GM12891 (cell line): ENCODE data around the gene COL19A1.

Experiments used
- PAX5 ChIP-seq: IDR thresholded peaks from 2 replicates; pipeline ENCODE4 v1.6.1; 2011; ENCODE audit warnings: low read length, moderate library complexity, mild to moderate bottlenecking; ENCODE audit not compliant: insufficient read depth, severe bottlenecking
- POLR2A ChIP-seq: IDR thresholded peaks from 2 replicates; pipeline ENCODE4 v1.6.1; 2011; ENCODE audit warnings: low read depth, low read length, control low read depth
- POLR2AphosphoS5 ChIP-seq: IDR thresholded peaks from 2 replicates; pipeline ENCODE4 v1.6.1; 2011; ENCODE audit warnings: low read depth, low read length, control low read depth
- POU2F2 ChIP-seq: IDR thresholded peaks from 2 replicates; pipeline ENCODE4 v1.6.1; 2011; ENCODE audit warnings: low read depth, mild to moderate bottlenecking, control low read depth, low read length, moderate library complexity
- SPI1 ChIP-seq: IDR thresholded peaks from 2 replicates; pipeline ENCODE4 v1.6.1; 2011; ENCODE audit warnings: low read depth, low read length, control low read depth
- TAF1 ChIP-seq: IDR thresholded peaks from 2 replicates; pipeline ENCODE4 v1.6.1; 2011; ENCODE audit warnings: low read depth, low read length, control low read depth

DNA sequence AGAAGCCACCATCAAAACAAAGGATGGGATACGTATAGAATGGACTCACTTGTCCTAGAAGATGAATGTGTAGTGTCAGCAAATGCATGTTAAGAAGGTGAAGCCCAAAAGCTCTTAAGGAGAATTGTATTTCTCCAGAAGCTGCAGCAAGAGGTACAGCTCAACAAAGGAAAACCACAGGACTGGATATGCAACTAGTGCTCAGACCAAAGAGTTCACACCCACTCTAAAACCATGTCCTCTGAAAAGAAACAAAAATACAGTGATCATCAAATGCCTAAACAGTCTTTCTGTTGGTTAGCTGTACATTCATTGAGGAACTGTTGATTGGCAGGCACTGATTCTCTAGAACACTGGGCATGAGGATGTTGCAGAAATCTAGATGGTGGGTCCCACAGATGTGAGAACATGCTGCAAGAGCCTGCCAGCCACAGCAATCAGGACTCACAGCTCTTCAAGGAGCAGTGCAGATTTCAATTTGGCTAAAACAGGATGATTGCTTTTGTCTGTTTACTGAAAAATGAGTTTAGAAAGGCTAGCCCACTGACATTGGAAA, 342.0 kb downstream of the COL19A1 start:
- no peak for TF ChIP-seq POLR2AphosphoS5
- TF ChIP-seq POLR2A: no peak
- TF ChIP-seq POU2F2: no peak
- no peak for TF ChIP-seq TAF1
- no peak for TF ChIP-seq SPI1
- no peak for TF ChIP-seq PAX5
